Hepatocyte (in vitro differentiated cells): Measurements from ENCODE around the gene ZNF709.

Experiments
- EZH2 ChIP-seq: fragments of 200-600 bp; sonication (generic); IDR thresholded peaks from 2 replicates; pipeline ENCODE4 v1.6.1; 2016; ENCODE audit warnings: antibody characterized with exemption, mild to moderate bottlenecking, borderline replicate concordance
- TF ChIP-seq, protein P1 (sequence below): fragments of 200-600 bp; sonication (generic); IDR thresholded peaks from 2 replicates; pipeline ENCODE4 v1.5.1; 2016; ENCODE audit warnings: antibody characterized with exemption, mild to moderate bottlenecking; ENCODE audit not compliant: poor library complexity

DNA sequence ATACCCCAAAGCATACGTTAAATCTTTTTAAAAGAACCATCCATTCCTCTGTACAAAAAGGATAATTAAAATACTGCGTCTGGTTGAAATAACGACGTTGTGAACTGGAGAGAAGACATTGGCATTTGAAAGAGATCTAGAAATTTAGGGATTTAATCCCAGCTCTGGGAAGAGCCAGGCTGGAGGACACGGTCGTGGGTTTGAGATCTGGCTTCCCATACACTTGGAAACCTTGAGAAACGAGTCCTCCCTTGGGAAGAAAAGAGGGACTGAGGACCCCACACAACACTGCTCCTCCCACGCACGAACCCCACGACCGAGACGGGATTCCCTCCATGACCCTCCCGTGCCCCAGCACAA lies 625 bp downstream of the ZNF709 start:
- TF ChIP-seq EZH2: no peak
- TF ChIP-seq, protein P1, sequence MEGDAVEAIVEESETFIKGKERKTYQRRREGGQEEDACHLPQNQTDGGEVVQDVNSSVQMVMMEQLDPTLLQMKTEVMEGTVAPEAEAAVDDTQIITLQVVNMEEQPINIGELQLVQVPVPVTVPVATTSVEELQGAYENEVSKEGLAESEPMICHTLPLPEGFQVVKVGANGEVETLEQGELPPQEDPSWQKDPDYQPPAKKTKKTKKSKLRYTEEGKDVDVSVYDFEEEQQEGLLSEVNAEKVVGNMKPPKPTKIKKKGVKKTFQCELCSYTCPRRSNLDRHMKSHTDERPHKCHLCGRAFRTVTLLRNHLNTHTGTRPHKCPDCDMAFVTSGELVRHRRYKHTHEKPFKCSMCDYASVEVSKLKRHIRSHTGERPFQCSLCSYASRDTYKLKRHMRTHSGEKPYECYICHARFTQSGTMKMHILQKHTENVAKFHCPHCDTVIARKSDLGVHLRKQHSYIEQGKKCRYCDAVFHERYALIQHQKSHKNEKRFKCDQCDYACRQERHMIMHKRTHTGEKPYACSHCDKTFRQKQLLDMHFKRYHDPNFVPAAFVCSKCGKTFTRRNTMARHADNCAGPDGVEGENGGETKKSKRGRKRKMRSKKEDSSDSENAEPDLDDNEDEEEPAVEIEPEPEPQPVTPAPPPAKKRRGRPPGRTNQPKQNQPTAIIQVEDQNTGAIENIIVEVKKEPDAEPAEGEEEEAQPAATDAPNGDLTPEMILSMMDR: no peak
